ENCODE data around the gene VPS37C.

VPS37C gene

GRCh38 chr11:61154528-61154927 is 6.7 kb downstream of the VPS37C start:
- DNase-seq (ENCODE audit: low read depth), result no peak

DNA sequence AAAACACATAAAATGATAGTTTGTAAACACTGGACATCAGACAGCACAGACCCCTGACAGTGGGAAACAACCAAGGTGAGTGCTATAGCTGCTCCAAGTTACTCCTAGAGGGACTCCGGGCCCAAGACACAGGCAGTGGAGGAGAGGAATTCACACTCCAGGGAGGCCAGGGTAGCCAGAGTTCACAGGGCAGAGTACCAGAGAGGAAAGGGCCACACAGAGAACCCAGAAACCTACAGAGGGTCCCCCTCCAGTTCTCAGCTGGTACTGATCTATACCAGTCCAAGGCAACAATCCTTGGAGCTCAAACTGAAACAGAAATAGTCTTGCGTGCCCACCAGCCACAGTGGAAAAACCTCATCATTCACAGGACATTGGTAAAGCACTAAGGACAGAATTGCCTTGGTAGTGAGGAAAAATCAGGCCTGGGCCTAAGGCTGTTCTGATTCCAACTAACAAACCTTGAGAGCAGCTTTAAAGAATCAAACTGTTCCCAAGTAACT is 7.6 kb downstream of the VPS37C start:
- DNase-seq (ENCODE audit: low read depth), result no peak

DNA sequence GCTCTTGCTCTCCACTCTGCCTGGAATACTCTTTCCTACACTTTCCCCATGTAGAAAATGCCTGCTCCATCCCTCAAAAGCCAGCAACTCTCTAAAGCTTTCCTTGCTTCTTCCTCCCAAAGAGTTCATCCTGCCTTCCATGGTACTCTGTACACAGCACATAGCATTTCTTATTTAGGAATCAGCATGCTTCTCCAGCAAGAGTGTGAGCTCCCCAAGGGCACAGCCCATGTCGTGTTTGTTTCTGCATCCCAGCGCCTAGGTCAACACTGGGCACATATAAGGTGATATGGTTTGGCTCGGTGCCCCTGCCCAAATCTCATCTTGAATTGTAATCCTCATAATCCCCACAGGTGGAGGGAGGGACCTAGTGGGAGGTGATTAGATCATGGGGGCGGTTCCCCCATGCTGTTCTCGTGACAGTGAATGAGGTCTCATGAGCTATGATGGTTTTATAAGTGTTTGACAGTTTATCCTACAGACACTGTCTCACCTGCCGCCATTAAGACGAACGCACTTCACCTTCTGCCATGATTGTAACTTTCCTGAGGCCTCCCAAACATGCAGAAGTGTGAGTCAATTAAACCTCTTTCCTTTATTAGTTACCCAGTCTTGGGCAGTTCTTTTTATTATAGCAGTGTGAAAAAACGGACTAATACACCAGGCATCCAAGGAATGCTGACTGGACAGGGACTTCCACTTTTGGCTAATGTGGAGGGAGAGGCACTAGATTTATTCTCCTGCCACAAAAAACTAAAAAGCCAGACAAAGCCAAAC is 8.2 kb downstream of the VPS37C start:
- DNase-seq (ENCODE audit: low read depth), result peak; percentile 48

- no peak for DNase-seq (ENCODE audit: low read depth)
These were observed 9.5 kb downstream of the VPS37C start for GRCh38 chr11:61151545-61152252.

DNA sequence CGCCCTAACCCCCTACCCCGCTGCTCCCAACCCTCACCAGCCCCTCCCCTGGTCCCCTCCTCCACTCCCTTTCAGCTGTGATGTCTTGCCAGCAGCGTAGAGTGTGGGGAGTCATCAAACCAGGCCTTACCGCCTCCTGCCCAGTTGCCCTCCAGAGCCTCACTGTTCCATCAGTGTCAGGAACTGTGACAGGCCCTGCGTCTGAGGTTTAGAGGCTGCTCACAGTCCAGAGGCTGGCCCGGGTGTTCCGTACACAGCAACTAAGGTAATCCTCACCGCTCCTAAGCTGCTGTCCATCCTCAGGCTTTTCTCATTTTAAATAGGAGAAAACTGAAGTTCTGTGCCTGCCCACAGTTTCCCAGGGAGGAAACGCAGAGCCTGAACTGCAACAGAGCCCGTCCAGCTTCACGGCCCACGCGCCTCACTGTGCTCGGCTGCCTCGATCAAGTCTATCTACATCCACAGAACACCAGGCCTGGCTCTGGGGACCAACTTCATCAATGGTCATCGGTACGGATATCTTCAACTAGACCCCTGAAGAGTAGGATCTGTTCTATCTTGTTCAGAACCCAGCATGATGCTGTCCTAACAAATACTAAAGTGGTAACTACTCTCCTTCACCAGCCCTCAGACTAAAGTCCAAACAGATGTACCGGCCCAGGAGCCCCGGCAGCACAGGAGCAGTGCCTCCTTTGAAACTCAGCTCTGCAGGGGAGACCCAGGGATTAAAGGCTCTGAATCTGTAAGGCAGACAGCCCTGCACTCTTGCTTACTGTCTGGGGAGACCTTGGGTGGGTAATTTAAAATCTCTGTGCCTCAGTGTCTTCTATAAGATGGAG is 10.3 kb downstream of the VPS37C start:
- DNase-seq (ENCODE audit: low read depth), result no peak

DNA sequence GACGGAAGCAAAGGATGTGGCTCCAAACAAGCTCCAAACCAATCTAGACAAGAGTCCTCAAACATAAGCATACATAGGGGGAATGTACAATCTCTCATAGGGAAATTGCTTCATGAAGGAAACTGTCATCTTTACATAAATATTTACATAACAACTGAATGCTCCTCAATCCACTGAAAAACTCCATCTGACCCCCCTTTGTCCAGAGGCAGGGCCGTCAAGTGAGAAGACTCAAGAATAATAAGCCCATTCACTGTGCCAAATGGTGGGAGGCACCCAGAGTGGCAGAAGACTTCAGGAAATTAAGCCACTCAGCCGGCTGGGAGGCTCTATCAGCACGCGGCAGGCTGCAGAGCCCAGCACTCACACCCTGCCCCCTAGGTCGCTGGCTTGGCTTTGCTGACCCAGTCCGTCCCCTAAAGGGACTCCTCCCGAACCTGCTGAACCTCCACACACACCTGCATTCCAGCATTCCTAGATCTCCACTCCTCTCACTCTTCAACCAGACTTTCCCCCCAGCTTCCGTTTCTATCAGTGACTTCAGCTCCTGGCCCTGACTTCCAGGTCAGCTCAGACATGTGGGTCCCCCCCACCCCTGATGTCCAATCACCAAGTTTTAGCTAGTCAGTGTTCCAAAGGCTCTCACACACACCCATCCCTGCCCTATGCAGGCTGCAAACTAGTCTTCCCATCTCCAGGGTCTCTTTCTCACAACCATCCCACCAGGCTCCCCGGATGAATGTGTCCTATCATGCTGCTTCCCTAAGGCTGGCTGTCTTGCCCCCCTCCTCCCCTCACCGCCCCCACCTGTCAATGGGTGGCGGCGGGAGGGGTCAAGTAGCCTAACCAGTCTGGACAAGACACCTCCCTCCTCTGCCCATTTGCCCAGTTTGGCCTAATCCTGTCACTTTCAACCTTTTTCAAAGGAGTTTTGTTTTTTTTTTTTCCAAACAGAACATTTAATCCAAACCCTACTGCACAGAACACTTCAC is 11.3 kb downstream of the VPS37C start:
- DNase-seq (ENCODE audit: low read depth), result no peak

GRCh38 chr11:61147791-61148620 is 13.2 kb downstream of the VPS37C start:
- DNase-seq (ENCODE audit: low read depth), result no peak

GRCh38 chr11:61147271-61147670 is 14.0 kb downstream of the VPS37C start:
- no peak for DNase-seq (ENCODE audit: low read depth)

DNA sequence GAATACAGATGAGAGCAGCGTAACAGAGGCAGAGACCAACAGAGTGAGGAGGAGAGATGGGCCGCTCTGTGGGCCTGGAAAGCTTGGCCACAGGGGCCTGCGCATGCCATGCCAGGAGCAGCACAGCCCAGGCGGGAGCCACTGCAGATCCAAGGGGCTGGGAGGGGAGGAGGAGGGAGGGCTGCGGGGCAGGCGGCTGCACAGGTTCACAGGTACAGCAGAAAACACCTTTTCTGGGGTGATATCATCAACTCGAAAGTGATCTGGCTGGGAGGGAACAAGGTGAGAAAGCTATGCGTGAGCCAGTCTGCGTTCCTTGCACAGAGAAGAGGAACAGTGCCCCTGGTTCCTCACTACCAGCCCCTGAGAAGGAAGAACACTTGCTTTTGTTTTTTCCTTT is 14.8 kb downstream of the VPS37C start:
- DNase-seq (ENCODE audit: low read depth), result no peak

DNA sequence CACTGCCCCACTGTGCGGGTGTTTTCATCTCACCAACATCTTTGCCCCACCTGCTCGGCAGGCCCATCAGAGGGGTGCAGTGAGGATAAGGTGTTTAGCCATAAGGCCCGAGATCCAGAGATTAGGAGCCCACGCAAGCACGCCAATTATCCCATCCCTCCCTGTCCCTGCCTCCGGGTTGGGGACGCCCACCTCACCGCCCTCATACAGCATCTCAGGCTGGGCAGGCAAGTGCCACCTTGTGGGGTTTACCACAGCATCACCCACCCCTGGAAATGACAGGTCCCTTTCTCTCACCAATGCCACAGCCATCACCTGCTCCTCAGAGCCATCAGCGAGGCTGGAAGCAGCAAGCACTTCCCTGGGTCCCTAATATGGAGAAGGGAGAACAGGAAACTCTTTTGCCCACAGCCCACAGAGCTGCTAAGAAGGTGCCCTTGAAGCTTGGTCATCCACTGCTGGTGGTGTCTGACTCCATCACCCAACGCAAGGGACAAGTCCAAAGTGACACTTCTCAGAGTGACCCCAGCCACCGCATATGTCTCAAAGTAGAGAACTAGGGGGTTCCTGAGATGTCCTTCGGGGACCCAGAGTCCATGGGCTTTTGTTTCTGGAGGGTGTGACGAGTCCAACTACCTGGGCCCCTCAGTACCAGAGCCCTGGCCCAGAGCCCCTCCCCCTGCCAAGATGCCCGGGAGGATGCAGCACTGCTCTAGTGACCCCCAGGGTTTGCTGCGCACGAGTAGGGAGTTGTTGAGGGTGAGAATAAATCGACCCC is 15.8 kb downstream of the VPS37C start:
- no peak for DNase-seq (ENCODE audit: low read depth)

DNA sequence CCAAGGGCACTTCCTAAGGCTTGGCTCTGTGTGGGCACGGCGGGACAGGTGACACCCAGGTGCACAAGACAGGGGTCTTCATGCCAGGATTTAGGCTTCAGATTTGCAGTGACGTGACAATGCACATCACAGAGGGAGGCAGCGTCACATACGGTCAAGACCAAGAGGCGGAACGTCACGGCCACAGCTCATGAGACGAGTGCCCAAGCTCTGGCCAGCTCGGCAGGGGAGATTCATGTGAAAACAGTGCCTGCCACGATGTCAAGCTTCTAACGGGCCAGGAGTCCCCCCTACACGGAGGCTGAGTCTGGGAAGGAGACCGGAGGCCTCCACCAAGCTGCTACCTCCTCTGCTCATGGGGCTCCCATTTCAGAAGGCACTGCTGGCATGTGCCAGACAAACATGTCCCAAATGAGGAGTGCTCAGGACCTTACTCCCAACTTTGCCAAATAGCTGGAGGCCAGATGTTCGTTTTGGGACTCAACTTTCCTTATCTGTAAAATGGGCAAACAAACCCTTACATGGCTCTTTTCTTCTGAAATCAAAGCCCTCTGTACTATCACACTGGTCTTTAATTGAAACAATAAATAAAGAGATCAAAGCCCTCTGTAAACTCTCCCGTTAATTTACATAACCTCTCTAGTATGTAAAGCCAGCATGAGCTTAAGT is 16.6 kb downstream of the VPS37C start:
- no peak for DNase-seq (ENCODE audit: low read depth)

DNA sequence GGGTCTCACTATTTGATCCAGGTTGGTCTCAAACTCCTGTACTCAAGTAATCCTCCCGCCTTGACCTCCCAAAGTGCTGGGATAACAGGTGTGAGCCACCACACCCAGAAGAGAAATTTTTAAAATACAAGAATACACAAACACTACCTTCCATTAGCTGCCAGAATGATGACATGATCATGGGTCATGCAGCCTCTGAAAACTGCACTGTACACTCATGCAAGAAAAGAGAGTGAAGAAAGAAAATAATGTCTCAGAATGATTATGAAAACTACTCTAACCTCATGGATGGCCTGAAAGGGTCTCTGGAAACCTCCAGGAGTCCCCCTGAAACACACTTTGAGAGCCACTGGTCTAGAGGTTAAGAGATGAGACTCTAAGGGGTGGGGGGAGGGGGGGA is 18.8 kb downstream of the VPS37C start:
- DNase-seq (ENCODE audit: low read depth), result no peak

- no peak for DNase-seq (ENCODE audit: low read depth)
These were observed 19.6 kb downstream of the VPS37C start for GRCh38 chr11:61141601-61142028.

DNA sequence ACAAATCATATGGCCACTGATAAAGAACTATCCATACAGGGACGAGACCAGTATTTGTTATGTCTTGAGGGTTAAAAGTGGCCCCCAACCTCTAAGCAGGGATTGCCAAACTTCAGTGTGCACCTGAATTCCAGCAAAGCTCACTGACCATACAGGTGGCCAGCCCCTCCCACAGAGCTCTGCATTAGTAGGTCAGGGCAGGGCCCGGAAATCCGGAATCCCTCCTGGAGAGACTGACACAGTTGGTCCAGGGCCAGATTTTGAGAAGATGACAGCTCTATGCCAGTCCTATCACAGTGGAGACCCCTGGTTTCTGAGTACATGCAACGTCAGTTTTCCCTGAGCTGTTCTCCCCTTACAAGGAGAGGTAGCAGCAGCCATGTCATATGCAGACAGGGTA is 20.8 kb downstream of the VPS37C start:
- DNase-seq (ENCODE audit: low read depth), result no peak

DNA sequence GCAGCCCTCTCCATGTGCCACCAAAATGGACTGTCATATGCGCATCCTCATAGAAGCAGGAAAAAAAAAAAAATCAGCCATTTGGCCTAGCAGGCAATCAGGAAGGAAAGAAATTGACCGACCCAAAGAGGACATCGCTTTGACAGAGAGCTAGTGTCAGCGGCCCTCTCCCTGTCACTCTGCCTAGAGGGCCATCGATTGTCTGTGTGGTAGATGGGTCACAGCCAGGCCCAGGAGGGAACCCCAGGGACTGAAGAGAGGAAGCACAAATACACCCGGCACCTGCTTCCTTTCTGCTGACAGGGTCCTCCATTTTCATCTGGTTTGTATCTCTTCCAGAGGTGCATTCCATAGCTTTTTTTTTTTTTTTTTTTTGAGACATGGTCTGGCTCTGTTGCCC is 21.8 kb downstream of the VPS37C start:
- DNase-seq (ENCODE audit: low read depth), result no peak

GRCh38 chr11:61138935-61139334 is 22.3 kb downstream of the VPS37C start:
- DNase-seq (ENCODE audit: low read depth), result peak; percentile 64

DNA sequence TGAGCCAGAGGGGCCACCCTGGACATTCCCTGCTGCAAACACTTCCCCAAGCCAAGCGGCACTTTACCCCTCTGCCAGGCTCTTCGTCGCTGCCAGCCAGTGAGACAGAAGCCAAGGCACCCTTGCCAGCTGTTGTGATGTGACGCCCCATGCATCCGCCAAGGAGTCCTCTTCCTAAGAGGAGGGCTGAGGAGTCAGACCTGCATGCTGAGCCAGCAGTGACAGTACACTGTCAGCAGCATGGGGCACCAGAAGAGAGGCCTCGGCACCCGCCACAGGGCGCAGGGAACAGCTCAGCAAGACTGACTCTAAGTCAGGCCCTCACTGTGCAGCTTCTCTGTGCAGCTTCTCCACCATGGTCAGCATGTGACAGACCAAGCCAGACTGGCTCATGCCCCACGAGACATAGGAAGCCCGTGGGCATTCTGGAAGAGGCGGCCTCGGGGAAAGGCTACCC is 26.4 kb downstream of the VPS37C start:
- no peak for DNase-seq (ENCODE audit: low read depth)

DNA sequence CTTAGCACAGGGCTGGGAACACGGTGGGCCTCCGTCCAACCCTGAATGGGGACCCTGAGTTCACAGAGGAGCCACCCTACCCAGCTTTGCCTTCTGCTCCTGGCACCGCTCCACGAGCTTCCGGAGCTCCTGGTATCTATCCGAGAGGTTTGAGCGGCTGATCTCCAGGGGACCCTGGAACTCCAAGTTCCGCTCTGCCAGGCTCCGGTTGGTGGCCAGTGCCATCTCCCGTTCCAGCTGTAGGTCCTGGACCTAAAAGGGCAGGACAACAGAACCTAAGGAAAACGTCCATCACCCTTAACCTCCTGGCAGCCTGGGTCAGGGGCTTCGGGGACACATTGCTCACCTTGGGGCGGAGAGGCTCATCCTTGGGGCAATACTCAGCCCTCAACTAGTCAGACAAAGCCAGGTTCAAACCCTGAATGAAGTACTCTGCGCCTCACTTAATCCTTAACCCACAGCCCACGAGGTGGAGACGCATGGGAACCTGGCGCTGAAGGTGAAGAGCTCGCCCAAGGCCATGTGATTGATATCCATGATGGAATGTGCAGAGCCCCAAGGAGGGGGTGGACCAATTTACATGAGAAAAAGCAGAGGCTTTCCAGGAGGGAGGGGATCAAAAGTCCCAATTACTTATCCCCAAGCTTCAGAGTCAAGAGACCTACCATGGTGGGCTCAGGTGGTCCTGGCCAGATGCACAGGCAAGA is 27.1 kb downstream of the VPS37C start:
- no peak for DNase-seq (ENCODE audit: low read depth)

All from non-pigmented ciliary epithelial cell (primary cell).